ENCODE measurements around the gene DARS1.

Gene DARS1

DNA sequence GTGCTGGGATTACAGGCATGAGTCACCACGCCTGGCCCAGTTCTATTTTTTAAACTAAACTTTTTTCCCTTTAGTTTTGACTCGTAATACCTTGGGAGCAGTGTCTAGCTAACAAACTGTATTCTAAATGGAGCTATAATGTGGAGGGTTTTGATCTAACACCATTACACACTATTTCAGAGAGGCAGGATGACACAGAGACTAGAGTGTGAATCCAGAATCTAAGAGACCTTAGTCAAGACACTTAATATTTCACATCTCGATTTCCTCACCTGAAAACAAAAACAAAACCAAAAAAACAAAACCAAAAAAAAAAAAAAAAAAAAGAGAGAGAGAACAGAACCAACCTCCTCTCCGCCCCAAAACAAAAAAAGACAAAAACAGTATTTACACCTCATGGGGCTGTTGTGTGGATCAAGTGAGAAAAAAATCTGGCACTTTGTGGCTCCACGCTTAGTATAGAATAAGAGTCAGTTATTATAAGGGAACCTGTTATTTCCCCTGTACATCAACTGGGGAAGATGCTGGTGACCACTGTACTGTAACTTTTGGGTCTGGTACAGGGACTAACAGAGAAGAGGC lies 31.3 kb downstream of the DARS1 start (continued):
- TF ChIP-seq, protein P1, sequence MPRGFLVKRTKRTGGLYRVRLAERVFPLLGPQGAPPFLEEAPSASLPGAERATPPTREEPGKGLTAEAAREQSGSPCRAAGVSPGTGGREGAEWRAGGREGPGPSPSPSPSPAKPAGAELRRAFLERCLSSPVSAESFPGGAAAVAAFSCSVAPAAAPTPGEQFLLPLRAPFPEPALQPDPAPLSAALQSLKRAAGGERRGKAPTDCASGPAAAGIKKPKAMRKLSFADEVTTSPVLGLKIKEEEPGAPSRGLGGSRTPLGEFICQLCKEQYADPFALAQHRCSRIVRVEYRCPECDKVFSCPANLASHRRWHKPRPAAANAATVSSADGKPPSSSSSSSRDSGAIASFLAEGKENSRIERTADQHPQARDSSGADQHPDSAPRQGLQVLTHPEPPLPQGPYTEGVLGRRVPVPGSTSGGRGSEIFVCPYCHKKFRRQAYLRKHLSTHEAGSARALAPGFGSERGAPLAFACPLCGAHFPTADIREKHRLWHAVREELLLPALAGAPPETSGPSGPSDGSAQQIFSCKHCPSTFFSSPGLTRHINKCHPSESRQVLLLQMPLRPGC (tag by site-specific recombination; IDR thresholded peaks at IDR 0.05), result no peak

- no peak overlapping the region for H3K4me3 ChIP-seq (ENCODE audit: low read depth, low read length)
- H3K4me1 ChIP-seq (ENCODE audit: control insufficient read depth, insufficient read depth, low read length), result peaks cover 23% of the 10 kb centered on the region
- no peak overlapping the region for H3K27ac ChIP-seq (ENCODE audit: extremely low read depth, low read depth, low read length)
- ChIA-PET CTCF (no interaction called here), POLR2A (no interaction called here)
- no peaks in the 10 kb centered on the region for H3K9me3 ChIP-seq (ENCODE audit: control insufficient read depth, insufficient read depth, low read depth, low read length)
- peaks cover 0 to 12% of the 10 kb centered on the region in 2 experiments; a peak in 2 of 3 replicates for H3K36me3 ChIP-seq (ENCODE audit: control insufficient read depth in 2 of 2, insufficient read depth in 1 of 2, low read length in 2 of 2)
- no peak for TF ChIP-seq SETDB1 (IDR thresholded peaks at IDR 0.05; ENCODE audit: insufficient read length, low read length)
Observed at GRCh38 chr2:135952891-135953290, 32.5 kb downstream of the DARS1 start.

GRCh38 chr2:135951041-135951583 lies 34.3 kb downstream of the DARS1 start:
- POLR2A ChIA-PET, result no interaction called here
- TF ChIP-seq GLIS1 (tag by site-specific recombination; IDR thresholded peaks at IDR 0.05), result peak; percentile 39; the same call in 1 of the 2 replicates
- TF ChIP-seq, protein P2, sequence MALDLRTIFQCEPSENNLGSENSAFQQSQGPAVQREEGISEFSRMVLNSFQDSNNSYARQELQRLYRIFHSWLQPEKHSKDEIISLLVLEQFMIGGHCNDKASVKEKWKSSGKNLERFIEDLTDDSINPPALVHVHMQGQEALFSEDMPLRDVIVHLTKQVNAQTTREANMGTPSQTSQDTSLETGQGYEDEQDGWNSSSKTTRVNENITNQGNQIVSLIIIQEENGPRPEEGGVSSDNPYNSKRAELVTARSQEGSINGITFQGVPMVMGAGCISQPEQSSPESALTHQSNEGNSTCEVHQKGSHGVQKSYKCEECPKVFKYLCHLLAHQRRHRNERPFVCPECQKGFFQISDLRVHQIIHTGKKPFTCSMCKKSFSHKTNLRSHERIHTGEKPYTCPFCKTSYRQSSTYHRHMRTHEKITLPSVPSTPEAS (tag by site-specific recombination; IDR thresholded peaks at IDR 0.05), result no peak
- TF ChIP-seq KLF17 (tag by site-specific recombination; IDR thresholded peaks at IDR 0.05), result no peak
- no peak for TF ChIP-seq ZNF670 (tag by site-specific recombination; IDR thresholded peaks at IDR 0.05; ENCODE audit: low read depth)
- TF ChIP-seq ZNF830 (tag by site-specific recombination; IDR thresholded peaks at IDR 0.05; ENCODE audit: low read depth), result no peak
- no peak for TF ChIP-seq ZFP3 (tag by site-specific recombination; IDR thresholded peaks at IDR 0.05; ENCODE audit: low read depth)
- TF ChIP-seq MEIS1 (CRISPR knock-in tag; IDR thresholded peaks at IDR 0.05; ENCODE audit: borderline replicate concordance), result no peak
- no peak for TF ChIP-seq ZFP69B (tag by site-specific recombination; IDR thresholded peaks at IDR 0.05)
- peak; percentile 91 for TF ChIP-seq SP7 (tag by site-specific recombination; IDR thresholded peaks at IDR 0.05)
- TF ChIP-seq FEZF1 (tag by site-specific recombination; IDR thresholded peaks at IDR 0.05), result no peak
- TF ChIP-seq, protein P3, sequence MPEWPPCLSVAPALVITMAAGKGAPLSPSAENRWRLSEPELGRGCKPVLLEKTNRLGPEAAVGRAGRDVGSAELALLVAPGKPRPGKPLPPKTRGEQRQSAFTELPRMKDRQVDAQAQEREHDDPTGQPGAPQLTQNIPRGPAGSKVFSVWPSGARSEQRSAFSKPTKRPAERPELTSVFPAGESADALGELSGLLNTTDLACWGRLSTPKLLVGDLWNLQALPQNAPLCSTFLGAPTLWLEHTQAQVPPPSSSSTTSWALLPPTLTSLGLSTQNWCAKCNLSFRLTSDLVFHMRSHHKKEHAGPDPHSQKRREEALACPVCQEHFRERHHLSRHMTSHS (tag by site-specific recombination; IDR thresholded peaks at IDR 0.05), result no peak
- no peak for TF ChIP-seq ZNF37A (tag by site-specific recombination; IDR thresholded peaks at IDR 0.05)
- no peak for TF ChIP-seq ZBTB17 (tag by site-specific recombination; IDR thresholded peaks at IDR 0.05)
- peak; percentile 66 for TF ChIP-seq SCRT2 (tag by site-specific recombination; IDR thresholded peaks at IDR 0.05)
- 0 out of 2 replicates have a peak, but pooled peaks have one; percentile 26 for TF ChIP-seq ZNF394 (tag by site-specific recombination; IDR thresholded peaks at IDR 0.05; ENCODE audit: borderline replicate concordance)
- TF ChIP-seq GLIS2 (tag by site-specific recombination; IDR thresholded peaks at IDR 0.05), result no peak
- TF ChIP-seq, protein P4, sequence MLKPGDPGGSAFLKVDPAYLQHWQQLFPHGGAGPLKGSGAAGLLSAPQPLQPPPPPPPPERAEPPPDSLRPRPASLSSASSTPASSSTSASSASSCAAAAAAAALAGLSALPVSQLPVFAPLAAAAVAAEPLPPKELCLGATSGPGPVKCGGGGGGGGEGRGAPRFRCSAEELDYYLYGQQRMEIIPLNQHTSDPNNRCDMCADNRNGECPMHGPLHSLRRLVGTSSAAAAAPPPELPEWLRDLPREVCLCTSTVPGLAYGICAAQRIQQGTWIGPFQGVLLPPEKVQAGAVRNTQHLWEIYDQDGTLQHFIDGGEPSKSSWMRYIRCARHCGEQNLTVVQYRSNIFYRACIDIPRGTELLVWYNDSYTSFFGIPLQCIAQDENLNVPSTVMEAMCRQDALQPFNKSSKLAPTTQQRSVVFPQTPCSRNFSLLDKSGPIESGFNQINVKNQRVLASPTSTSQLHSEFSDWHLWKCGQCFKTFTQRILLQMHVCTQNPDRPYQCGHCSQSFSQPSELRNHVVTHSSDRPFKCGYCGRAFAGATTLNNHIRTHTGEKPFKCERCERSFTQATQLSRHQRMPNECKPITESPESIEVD (tag by site-specific recombination; IDR thresholded peaks at IDR 0.05), result 0 out of 2 replicates have a peak, but pooled peaks have one; percentile 19
- no peak for TF ChIP-seq ZNF16 (tag by site-specific recombination; IDR thresholded peaks at IDR 0.05; ENCODE audit: low read depth)
- 0 out of 2 replicates have a peak, but pooled peaks have one; percentile 42 for TF ChIP-seq ZNF449 (tag by site-specific recombination; IDR thresholded peaks at IDR 0.05)
- peak; percentile 47 for TF ChIP-seq SETDB1 (IDR thresholded peaks at IDR 0.05; ENCODE audit: insufficient read length, low read length)
- TF ChIP-seq ZNF621 (tag by site-specific recombination; IDR thresholded peaks at IDR 0.05), result no peak

More at GRCh38 chr2:135951041-135951583, 34.3 kb downstream of the DARS1 start:
- H3K27ac ChIP-seq (ENCODE audit: extremely low read depth, low read depth, low read length), result no peak overlapping the region
- no peak overlapping the region for H3K4me3 ChIP-seq (ENCODE audit: low read depth, low read length)
- peaks cover 23% of the 10 kb centered on the region for H3K4me1 ChIP-seq (ENCODE audit: control insufficient read depth, insufficient read depth, low read length)
- no peaks in the 10 kb centered on the region for H3K9me3 ChIP-seq (ENCODE audit: control insufficient read depth, insufficient read depth, low read depth, low read length)
- peaks cover 0 to 8% of the 10 kb centered on the region in 2 experiments; a peak in 2 of 3 replicates for H3K36me3 ChIP-seq (ENCODE audit: control insufficient read depth in 2 of 2, insufficient read depth in 1 of 2, low read length in 2 of 2)
- CTCF ChIA-PET, result interaction anchor here (1.4 kb wide), 1 partner anchor 9 kb away, joined by 3 read pairs; no protein-coding TSS in a partner anchor

Measured in HEK293 (cell line).